Spinal cord (tissue), 10 donors: Measurements from ENCODE around the gene LPCAT1. TPM values are rescaled to one million over a fixed set of nuclear protein-coding genes. Genes with fewer than 3 reads are reported as not detected.

ENCODE experiments used
- DNase-seq, 6 donors: peaks; one replicate each; pipeline versions ENCODE4 v3.0.0 to v3.0.0-alpha.2; 2013 to 2015; ENCODE audit warnings: low spot score in 6 of 6, low read depth in 4 of 6
- H3K27ac ChIP-seq: one replicate; pipeline ENCODE4 v1.5.1; 2013; ENCODE audit warnings: low read depth, low read length, control low read depth
- H3K27me3 ChIP-seq: one replicate; pipeline ENCODE4 v1.6.1; 2013; ENCODE audit warnings: low read length; ENCODE audit not compliant: control insufficient read depth, insufficient read depth
- H3K36me3 ChIP-seq: one replicate; pipeline ENCODE4 v1.6.1; 2013; ENCODE audit warnings: low read length; ENCODE audit not compliant: control insufficient read depth, insufficient read depth
- H3K4me1 ChIP-seq: one replicate; pipeline ENCODE4 v1.6.1; 2013; ENCODE audit warnings: low read length; ENCODE audit not compliant: control insufficient read depth, insufficient read depth
- H3K4me3 ChIP-seq: one replicate; pipeline ENCODE4 v1.5.1; 2013; ENCODE audit warnings: low read depth, low read length, control low read depth
- H3K9me3 ChIP-seq: one replicate; pipeline ENCODE4 v1.6.1; 2013; ENCODE audit warnings: low read length; ENCODE audit not compliant: control insufficient read depth, insufficient read depth
- WGBS: methylation state at CpG from one replicate; pipeline ENCODE4 v1.1.5; 2013; ENCODE audit warnings: missing lambda C conversion rate; ENCODE audit not compliant: insufficient coverage; 5-methylcytosine and 5-hydroxymethylcytosine counted together
- polyA plus RNA-seq, 2 donors: library from polyadenylated mRNA; unstranded; fragments of 120-200 nt; gene quantifications; one replicate each; pipeline ENCODE4 v1.2.1, GENCODE V29; 2013; ENCODE audit not compliant: insufficient read length in 2 of 2
- total RNA-seq, 2 donors: library from RNA; depleted of rRNA in 1 of 2; stranded (reverse); fragments of 120-200 nt in 1 of 2; fragments of >200 nt in 1 of 2; gene quantifications; one replicate each; pipeline versions ENCODE4 v1.2.3 to v1.2.4, GENCODE V29; 2013 to 2014
- donor health status: healthy.

Gene LPCAT1
- total and polyA plus RNA-seq, 4 donors = 54.3 to 144 (median 112) TPM

DNA sequence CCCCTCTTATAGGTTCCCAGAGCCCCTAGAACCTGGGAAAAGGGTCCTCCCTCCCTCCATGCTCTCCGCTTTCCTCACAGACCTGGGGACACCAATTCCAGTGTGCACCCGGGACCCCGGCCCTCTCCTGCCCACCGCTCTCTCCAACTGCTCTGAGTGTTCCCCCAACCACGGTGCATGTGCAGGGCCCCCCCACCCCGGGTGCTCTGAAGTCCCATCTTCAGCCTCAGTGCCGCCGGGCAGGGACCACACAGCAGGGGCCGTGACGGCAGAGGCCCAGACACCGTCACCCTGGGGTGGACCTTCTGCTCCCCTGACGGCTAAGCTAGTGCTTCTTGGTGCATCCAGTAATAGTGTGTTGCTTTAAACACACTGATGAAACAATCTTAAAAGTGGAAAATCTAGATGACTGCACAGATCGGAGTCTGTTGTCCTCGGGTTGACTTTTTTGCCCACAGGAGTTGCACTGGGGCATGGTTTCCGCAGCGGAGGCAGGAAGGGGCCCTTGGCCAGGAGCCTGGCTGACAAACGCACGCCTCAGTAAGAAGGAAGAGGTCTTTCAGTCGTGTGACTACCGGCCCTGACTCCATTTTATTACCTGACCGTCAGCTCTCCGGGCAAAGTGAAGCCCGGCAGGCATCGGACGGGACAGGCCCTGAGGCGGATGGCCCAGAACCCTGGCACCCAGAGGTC, 42.3 kb downstream of the LPCAT1 start:
- H3K27me3 ChIP-seq = no peaks in the 10 kb centered on the region
- peaks cover 5% of the 10 kb centered on the region for H3K4me1 ChIP-seq
- peaks cover 86% of the 10 kb centered on the region for H3K36me3 ChIP-seq
- H3K4me3 ChIP-seq = no peak overlapping the region
- WGBS = 91% methylated on average over 26 of the region's 26 CpGs
- no peak overlapping the region for H3K27ac ChIP-seq
- no peak for DNase-seq
- H3K9me3 ChIP-seq = no peaks in the 10 kb centered on the region

DNA sequence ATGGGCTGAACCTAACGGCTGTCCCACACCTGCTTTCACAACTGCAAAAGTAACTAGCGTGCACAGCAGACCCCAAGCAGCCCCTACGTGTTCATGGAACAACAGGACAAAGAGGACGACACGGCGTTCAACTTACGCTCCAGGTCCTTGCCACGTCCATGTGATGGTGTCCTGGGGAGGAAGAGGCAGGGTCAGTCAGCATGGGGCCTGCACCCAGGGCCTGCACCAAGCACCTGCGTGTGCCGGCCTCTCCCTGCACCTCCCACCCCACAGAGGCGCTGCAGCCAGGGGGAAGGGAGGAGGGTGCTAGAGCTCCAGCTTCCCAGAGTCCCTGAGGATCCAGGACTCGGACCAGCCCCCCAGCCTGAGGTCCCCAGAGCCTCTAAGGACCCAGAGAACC, 43.0 kb downstream of the LPCAT1 start:
- Histone ChIP-seq H3K27ac (no peak overlapping the region), H3K4me1 (peaks cover 5% of the 10 kb centered on the region), H3K9me3 (no peaks in the 10 kb centered on the region), H3K36me3 (peaks cover 86% of the 10 kb centered on the region), H3K4me3 (no peak overlapping the region), H3K27me3 (no peaks in the 10 kb centered on the region)
- 85% methylated on average over 10 of the region's 12 CpGs for WGBS
- DNase-seq = no peak

DNA sequence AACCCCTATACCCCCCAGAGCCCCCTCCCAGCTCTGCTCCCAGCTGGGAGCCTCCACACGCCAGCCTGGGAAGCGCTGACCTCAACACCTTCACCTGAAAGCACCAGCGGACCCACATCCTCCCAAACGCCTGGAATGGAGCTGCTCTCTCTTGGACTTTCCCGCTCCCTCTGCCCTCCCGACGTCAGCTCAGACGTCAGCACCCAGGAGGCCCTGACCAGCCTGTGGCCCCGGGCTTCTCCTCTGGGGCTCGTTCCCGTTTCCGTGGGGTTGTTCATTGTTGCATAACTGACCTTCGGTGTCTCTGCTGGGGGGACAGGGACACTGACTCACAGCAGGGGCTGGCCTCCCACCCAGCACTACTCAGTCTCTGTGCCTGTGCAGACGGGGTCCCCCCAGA, 43.5 kb downstream of the LPCAT1 start:
- Histone ChIP-seq H3K9me3 (no peaks in the 10 kb centered on the region), H3K27me3 (no peaks in the 10 kb centered on the region), H3K36me3 (peaks cover 86% of the 10 kb centered on the region), H3K27ac (no peak overlapping the region), H3K4me1 (peaks cover 5% of the 10 kb centered on the region), H3K4me3 (no peak overlapping the region)
- DNase-seq = no peak
- WGBS = 62% methylated on average over 13 of the region's 14 CpGs

DNA sequence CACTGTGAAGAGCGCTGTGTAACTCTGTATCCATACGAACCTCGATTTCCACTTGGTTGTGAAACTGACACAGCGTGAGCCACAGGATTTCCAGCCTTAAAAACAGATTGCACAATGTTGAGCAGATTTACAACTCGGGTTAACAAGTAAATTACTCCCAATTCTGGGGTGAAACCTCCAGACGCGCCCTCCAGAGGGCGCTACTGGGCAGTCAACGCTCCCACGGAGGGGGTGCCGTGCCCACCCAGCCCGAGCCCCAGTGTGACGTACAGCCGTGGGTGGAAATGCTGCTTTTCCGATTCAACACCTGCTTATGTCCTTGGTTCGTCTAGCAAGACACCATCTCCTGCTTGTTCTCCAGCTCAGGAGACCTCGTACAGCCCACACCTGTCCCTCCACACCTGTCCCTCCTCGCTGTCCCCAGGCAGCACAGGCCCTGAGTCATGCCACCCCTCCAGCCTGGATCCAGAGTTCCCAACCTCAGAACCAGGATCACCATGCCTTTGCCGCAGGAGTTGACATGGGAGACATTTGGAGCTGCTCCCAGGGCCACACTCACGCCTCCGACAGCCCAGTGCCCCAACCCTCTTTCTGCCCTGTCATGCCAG, 44.1 kb downstream of the LPCAT1 start:
- 49% methylated on average over 21 of the region's 21 CpGs for WGBS
- no peak overlapping the region for H3K27ac ChIP-seq
- peaks cover 86% of the 10 kb centered on the region for H3K36me3 ChIP-seq
- H3K4me1 ChIP-seq = peaks cover 5% of the 10 kb centered on the region
- DNase-seq = peak in 2 of 6 donors; percentile 29 to 38
- H3K9me3 ChIP-seq = no peaks in the 10 kb centered on the region
- no peaks in the 10 kb centered on the region for H3K27me3 ChIP-seq
- H3K4me3 ChIP-seq = no peak overlapping the region

DNA sequence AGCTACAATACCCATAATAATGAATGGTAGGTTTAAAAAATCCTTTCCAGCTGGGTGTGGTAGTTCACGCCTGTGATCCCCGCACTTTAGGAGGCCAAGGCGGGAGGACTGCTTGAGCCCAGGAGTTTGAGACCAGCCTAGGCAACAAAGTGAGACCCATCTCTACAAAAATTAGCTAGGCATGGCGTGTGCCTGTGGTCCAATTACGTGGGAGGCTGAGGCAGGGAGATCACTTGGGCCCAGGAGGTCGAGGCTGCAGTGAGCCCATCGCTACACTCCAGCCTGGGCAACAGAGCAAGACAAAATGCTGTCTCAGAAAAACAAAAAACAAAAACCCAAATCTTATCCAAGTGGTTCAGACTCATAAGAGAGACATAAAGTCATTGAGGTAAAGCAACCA, 44.7 kb downstream of the LPCAT1 start:
- Histone ChIP-seq H3K4me3 (no peak overlapping the region), H3K9me3 (no peaks in the 10 kb centered on the region), H3K27me3 (no peaks in the 10 kb centered on the region), H3K36me3 (peaks cover 86% of the 10 kb centered on the region), H3K4me1 (peaks cover 5% of the 10 kb centered on the region), H3K27ac (no peak overlapping the region)
- DNase-seq = no peak
- 89% methylated on average over 7 of the region's 7 CpGs for WGBS

DNA sequence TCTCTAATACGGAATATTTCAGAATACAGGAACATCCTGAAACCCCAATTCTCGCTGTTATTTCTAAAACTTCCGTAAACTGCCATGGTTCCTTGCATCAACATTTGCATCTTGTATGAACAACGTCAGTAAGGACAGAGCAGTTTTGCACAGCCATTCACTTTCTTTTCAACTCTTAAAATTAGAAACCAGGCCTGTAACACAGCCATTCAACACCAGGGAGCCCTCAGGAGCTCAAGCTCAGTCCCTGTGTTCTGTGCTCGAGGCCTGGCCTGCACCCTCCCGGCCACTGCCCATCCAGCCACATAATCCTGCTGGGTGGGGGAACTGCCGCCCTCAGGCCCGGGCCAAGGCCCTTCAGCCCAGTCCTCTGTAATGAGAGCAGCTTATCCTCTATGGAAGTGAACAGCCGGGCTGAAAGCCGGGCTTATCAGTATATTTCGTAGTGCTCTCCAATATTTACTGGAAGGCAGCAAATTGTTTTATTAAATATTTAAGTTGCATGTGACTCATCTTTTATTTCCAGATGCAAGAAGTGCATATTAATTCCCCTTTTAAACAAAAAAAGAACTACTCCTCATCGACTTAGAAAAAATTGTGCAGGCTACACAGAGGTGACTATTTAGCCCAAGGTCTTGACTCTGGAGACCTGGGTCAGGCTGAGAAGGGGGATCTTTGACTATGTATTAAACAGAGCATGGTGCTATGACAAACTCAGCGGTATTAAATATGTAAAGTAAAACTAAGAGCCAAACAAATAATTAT, 45.3 kb downstream of the LPCAT1 start:
- 84% methylated on average over 8 of the region's 13 CpGs for WGBS
- DNase-seq = no peak
- H3K36me3 ChIP-seq = peaks cover 85% of the 10 kb centered on the region

DNA sequence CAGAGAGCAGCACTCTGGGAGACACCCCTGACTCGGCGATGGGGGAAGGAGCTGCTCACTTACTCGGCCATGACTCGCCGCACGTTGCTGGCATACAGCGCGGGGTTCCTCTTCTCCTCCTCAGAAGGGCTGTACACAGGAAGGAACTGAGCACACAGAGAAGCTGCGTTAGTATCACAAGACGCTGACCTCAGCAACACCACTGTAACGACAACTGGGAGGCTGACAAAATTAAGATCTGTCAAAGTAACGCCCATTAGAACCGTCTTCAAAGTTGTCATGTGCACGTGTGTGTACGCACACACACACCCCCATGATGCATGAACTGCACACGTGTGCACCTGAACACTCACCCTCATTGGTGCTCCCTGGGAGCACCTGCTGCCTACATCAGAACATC, 46.4 kb downstream of the LPCAT1 start:
- DNase-seq = no peak
- Histone ChIP-seq H3K4me1 (peaks cover 5% of the 10 kb centered on the region), H3K27ac (no peak overlapping the region), H3K27me3 (no peaks in the 10 kb centered on the region), H3K9me3 (no peaks in the 10 kb centered on the region), H3K4me3 (no peak overlapping the region), H3K36me3 (peaks cover 88% of the 10 kb centered on the region)
- 85% methylated on average over 11 of the region's 16 CpGs for WGBS

More for the DNA sequence above, 45.3 kb downstream of the LPCAT1 start:
- Histone ChIP-seq H3K27ac (no peak overlapping the region), H3K4me1 (peaks cover 5% of the 10 kb centered on the region), H3K9me3 (no peaks in the 10 kb centered on the region), H3K4me3 (no peak overlapping the region), H3K27me3 (no peaks in the 10 kb centered on the region)

DNA sequence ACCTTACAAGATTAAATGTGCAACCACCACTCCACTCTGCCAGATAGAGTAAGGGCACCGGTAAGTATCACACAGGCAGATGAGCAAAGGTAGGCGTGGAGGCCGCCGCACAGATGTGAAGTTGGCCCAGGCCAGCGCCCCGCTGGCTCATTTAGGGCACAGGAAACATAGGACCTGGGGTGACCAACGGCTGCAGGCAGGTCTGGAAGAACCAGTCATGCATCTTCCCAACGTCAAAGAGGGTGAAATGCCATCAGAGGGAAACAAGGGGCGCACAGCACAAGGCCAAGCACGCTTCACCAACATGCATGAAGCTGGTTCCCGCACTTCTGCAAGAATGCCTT, 46.8 kb downstream of the LPCAT1 start:
- 92% methylated on average over 11 of the region's 11 CpGs for WGBS
- H3K4me1 ChIP-seq = peaks cover 5% of the 10 kb centered on the region
- peaks cover 90% of the 10 kb centered on the region for H3K36me3 ChIP-seq
- no peak overlapping the region for H3K4me3 ChIP-seq
- no peaks in the 10 kb centered on the region for H3K27me3 ChIP-seq
- no peaks in the 10 kb centered on the region for H3K9me3 ChIP-seq
- no peak overlapping the region for H3K27ac ChIP-seq
- DNase-seq = no peak

DNA sequence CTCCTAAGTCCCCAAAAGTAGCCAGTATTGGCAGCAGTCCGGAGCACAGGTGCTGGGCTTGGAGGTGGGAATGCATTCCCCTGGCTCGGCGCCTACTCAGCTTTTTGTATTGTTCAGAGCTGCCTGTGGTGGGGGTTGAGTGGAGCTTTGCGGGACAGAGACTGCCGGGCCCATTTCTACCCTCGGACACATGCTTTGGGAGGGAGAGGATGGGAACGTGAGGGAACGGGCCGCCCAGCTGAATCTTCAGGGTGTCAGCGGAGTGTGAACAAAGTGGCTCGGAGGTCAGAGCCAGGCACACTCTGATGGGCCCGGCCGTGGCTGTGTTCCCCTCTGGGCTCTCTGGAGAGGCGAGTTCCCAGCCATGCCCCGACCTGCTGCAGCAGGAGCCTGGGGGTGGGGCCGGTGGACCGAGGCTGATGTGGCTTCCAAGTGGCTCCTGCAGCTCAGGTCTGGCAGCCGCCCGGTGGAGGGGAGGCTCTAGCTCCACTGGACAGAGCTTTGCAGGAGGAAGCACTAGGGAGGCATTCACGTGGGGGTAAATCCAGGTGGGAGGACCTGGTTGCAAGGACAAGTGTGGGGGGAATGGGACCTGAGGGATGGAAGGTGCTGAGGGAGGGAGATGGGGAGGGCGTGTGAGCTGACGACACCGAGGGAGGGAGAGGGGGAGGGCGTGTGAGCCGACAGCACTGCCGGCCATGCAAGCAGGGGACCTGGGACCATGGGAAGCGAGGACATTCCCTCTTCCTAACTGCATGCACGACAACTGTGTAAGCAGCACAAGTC, 47.4 kb downstream of the LPCAT1 start:
- Histone ChIP-seq H3K9me3 (no peaks in the 10 kb centered on the region), H3K4me1 (peaks cover 5% of the 10 kb centered on the region), H3K36me3 (peaks cover 90% of the 10 kb centered on the region), H3K4me3 (no peak overlapping the region), H3K27ac (no peak overlapping the region), H3K27me3 (no peaks in the 10 kb centered on the region)
- WGBS = 90% methylated on average over 23 of the region's 28 CpGs
- no peak for DNase-seq
